Activated CD8-positive, alpha-beta T cell treated with anti-CD3 and anti-CD28 coated beads for 36 hours (primary cell): ENCODE data around the gene ZNF827. TPM values are rescaled to one million over a fixed set of nuclear protein-coding genes. Genes with fewer than 3 reads are reported as not detected.

Experiments used
- ATAC-seq: fragments of 200-7000 bp; cut with Tn5 transposase; one replicate; pipeline ENCODE4 v1.10.0; 2021; ENCODE audit warnings: mild to moderate bottlenecking, moderate library complexity
- CTCF ChIA-PET: fragments of 350-600 bp; sonication (Branson Sonifier 250); formaldehyde crosslinking; loops from one replicate; lab custom pipeline; 2021; ENCODE audit warnings: antibody characterized with exemption; lab: Charles Lee
- POLR2A ChIA-PET: fragments of 350-600 bp; sonication (Branson Sonifier 250); formaldehyde crosslinking; loops from one replicate; lab custom pipeline; 2021; ENCODE audit warnings: antibody characterized with exemption; lab: Charles Lee
- DNase-seq: peaks from one replicate; pipeline ENCODE4 v3.0.0-alpha.2; 2020
- H3K27ac Mint-ChIP-seq: one replicate; pipeline ENCODE4 v1.8.0; 2021; ENCODE audit warnings: mild to moderate bottlenecking, mixed read lengths
- H3K27me3 Mint-ChIP-seq: one replicate; pipeline ENCODE4 v1.8.0; 2021; ENCODE audit warnings: mixed read lengths
- H3K36me3 Mint-ChIP-seq: one replicate; pipeline ENCODE4 v1.8.0; 2021; ENCODE audit warnings: low read depth, mixed read lengths
- H3K4me1 Mint-ChIP-seq: one replicate; pipeline ENCODE4 v1.8.0; 2021; ENCODE audit warnings: low read depth, mixed read lengths
- H3K4me3 Mint-ChIP-seq: one replicate; pipeline ENCODE4 v1.8.0; 2021; ENCODE audit warnings: mild to moderate bottlenecking, moderate library complexity, mixed read lengths
- H3K9me3 Mint-ChIP-seq: one replicate; pipeline ENCODE4 v1.8.0; 2021; ENCODE audit warnings: mixed read lengths
- intact Hi-C: fragments of 100-400 bp; cut with micrococcal nuclease; formaldehyde crosslinking; loops from one replicate; pipeline ENCODE4 v1.10.0; 2022
- total RNA-seq, 2 experiments: library from RNA; stranded (reverse); gene quantifications; one replicate each; pipeline ENCODE4 v1.2.3, GENCODE V29; 2021
- TF ChIP-seq, protein P1 (sequence below): fragments of 200-600 bp; IDR thresholded peaks from one replicate; pipeline ENCODE4 v1.8.0; 2022; ENCODE audit warnings: antibody characterized with exemption, mild to moderate bottlenecking

ZNF827 gene
- total RNA-seq, 2 experiments from 2014 or later = 28.4 to 31.1 TPM

DNA sequence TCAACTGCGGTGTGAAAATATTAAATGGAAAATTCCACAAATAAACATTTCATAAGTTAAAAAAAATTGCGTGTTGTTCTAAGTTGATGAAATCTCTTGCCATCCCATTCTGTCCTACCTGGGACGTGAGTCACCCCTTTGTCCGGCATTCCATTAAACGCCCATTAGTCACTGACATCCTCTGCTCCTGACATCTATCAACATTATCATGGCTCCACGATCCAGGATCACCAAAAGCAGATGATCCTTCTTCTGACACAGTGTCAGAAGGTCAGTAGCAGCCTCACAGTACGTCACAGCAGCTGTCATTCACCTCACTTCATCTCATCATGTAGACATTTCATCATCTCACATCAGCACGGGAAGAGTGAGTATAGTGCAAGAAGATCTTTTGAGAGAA is 125.7 kb downstream of the ZNF827 start:
- peaks cover 83% of the 10 kb centered on the region for H3K36me3 Mint-ChIP-seq
- H3K4me3 Mint-ChIP-seq = no peak overlapping the region
- no peak for DNase-seq
- CTCF ChIA-PET = no interaction called here
- H3K9me3 Mint-ChIP-seq = peaks cover 6% of the 10 kb centered on the region
- H3K27ac Mint-ChIP-seq = no peak overlapping the region
- intact Hi-C loops = no loop called here
- peaks cover 52% of the 10 kb centered on the region for H3K4me1 Mint-ChIP-seq
- POLR2A ChIA-PET = no interaction called here
- H3K27me3 Mint-ChIP-seq = no peaks in the 10 kb centered on the region
- no peak for ATAC-seq
- TF ChIP-seq, protein P1, sequence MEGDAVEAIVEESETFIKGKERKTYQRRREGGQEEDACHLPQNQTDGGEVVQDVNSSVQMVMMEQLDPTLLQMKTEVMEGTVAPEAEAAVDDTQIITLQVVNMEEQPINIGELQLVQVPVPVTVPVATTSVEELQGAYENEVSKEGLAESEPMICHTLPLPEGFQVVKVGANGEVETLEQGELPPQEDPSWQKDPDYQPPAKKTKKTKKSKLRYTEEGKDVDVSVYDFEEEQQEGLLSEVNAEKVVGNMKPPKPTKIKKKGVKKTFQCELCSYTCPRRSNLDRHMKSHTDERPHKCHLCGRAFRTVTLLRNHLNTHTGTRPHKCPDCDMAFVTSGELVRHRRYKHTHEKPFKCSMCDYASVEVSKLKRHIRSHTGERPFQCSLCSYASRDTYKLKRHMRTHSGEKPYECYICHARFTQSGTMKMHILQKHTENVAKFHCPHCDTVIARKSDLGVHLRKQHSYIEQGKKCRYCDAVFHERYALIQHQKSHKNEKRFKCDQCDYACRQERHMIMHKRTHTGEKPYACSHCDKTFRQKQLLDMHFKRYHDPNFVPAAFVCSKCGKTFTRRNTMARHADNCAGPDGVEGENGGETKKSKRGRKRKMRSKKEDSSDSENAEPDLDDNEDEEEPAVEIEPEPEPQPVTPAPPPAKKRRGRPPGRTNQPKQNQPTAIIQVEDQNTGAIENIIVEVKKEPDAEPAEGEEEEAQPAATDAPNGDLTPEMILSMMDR = no peak

DNA sequence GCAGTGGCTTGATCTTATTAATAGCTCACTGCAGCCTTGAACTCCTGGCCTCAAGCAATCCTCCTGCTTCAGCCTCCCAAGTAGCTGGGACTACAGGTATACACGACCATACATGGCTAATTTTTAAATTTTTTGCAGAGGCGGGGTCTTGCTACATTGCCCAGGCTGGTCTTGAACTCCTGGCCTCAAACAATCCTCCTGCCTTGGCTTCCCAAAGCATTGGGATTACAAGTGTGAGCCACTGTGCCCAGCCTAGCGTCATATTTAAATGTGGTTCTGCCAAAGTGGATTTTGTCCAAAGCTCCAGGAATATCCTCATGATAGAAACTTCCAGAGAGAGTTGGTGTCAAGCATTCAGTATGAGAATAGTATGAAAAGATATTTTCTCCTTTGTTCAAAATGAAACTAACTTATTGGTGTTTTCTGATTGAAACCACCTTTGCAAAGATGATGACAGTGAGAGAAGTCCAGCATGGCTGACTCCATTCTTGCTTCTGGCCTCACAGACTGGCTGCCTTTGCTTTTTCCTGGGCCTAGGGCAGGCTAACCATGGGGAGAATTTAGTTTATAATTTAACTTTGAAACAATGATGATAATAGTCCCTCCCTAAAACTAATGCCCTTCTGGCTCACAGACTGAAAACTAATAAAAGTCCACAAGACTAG is 129.6 kb downstream of the ZNF827 start:
- H3K4me3 Mint-ChIP-seq = peak overlapping the region; percentile 6
- CTCF ChIA-PET = interaction anchor here (1.1 to 1.6 kb wide), 3 partner anchors 15 to 191 kb away, joined by 3 to 5 read pairs (median 3); no protein-coding TSS in a partner anchor
- ATAC-seq (peak; percentile 21), DNase-seq (peak; percentile 24)
- H3K27me3 Mint-ChIP-seq = no peaks in the 10 kb centered on the region
- TF ChIP-seq, protein P1 = no peak
- intact Hi-C loops = loop anchor here (1.0 to 10.0 kb wide), 4 partner anchors 20 to 190 kb away; partner anchors contain the start of genes MMAA and ZNF827
- H3K9me3 Mint-ChIP-seq = peaks cover 6% of the 10 kb centered on the region
- peaks cover 60% of the 10 kb centered on the region for H3K4me1 Mint-ChIP-seq
- POLR2A ChIA-PET = interaction anchor here (0.7 to 1.5 kb wide), 4 partner anchors 18 to 185 kb away, joined by 3 to 6 read pairs (median 4); partner anchors contain the start of gene ZNF827
- H3K27ac Mint-ChIP-seq = peak overlapping the region; percentile 99
- H3K36me3 Mint-ChIP-seq = peaks cover 77% of the 10 kb centered on the region

DNA sequence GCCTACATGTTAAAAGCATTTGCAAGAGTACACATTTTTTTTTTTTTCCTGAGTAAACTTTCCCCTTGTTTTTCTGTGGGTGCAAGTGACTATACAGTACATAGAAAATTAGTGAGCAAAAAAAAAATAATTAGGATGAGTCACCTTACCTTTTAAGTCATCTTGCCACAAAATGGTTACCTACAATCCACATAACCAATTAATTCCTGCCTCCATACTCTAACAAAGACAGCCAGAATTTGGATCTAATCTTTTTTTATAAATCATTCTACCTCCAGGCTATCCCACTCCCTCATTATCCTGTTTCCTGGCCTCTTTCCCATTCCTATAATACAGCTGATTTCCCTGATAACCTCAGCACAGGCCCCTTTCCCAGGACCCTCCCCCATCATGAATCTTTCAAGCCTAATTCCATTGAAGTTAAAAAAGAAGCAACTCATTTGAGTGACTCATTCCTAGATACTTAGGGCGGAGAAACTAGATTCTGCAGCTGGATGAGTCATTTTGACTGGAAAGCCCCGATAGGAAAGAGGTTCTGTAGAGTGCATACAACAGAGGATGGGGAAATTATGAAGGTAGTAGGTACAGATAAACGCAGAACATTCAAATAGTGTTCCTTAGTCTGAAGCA is 130.5 kb downstream of the ZNF827 start:
- H3K4me3 Mint-ChIP-seq = peak overlapping the region; percentile 42
- DNase-seq (peak; percentile 73), ATAC-seq (peak; percentile 85)
- peaks cover 76% of the 10 kb centered on the region for H3K36me3 Mint-ChIP-seq
- intact Hi-C loops = loop anchor here (1.0 to 10.0 kb wide), 4 partner anchors 21 to 189 kb away; partner anchors contain the start of genes MMAA and ZNF827
- ChIA-PET POLR2A (interaction anchor here (0.6 to 1.5 kb wide), 8 partner anchors 9 to 189 kb away, joined by 3 to 6 read pairs (median 3); partner anchors contain the start of genes MMAA and ZNF827), CTCF (interaction anchor here (0.6 to 1.6 kb wide), 6 partner anchors 14 to 191 kb away, joined by 3 to 5 read pairs (median 3); partner anchors contain the start of gene MMAA)
- TF ChIP-seq, protein P1 = no peak
- H3K4me1 Mint-ChIP-seq = peaks cover 64% of the 10 kb centered on the region
- no peaks in the 10 kb centered on the region for H3K27me3 Mint-ChIP-seq
- peaks cover 6% of the 10 kb centered on the region for H3K9me3 Mint-ChIP-seq
- H3K27ac Mint-ChIP-seq = peak overlapping the region; percentile 99

DNA sequence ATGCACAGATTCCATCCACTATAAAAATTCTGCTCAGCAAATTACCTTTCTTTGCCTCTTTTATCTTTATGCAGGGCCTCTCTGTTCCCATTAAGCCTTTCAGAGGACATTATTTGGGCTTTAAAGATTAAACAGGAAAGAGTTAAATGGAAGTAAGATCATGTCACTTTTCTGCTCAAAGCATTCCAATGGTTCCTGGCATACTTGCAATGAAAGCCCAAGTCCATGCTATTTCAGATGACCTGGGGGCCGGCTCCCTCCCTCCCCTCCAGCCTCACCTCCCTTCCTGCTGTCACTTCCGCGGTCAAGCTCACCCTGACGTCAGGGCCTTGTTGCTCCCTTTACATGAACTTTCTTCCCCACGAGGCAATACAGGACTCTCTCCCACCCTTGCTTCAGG is 133.1 kb downstream of the ZNF827 start:
- H3K4me3 Mint-ChIP-seq = no peak overlapping the region
- H3K27ac Mint-ChIP-seq = peak overlapping the region; percentile 5
- peaks cover 65% of the 10 kb centered on the region for H3K4me1 Mint-ChIP-seq
- CTCF ChIA-PET = interaction anchor here (0.6 kb wide), 1 partner anchor 47 kb away, joined by 3 read pairs; no protein-coding TSS in a partner anchor
- H3K27me3 Mint-ChIP-seq = no peaks in the 10 kb centered on the region
- POLR2A ChIA-PET = no interaction called here
- intact Hi-C loops = loop anchor here (5.0 to 10.0 kb wide), 2 partner anchors 73 to 129 kb away; partner anchors contain the start of gene ZNF827
- H3K9me3 Mint-ChIP-seq = peaks cover 2% of the 10 kb centered on the region
- DNase-seq (no peak), ATAC-seq (no peak)
- TF ChIP-seq, protein P1 = no peak
- peaks cover 64% of the 10 kb centered on the region for H3K36me3 Mint-ChIP-seq
